ENCODE data around the gene SLC15A1. TPM values are rescaled to one million over a fixed set of nuclear protein-coding genes. Genes with fewer than 3 reads are reported as not detected.

SLC15A1 gene
- total and polyA plus RNA-seq, 12 donors: 0.01 TPM; not detected in 11

GRCh38 chr13:98693756-98694155 is 58.7 kb downstream of the SLC15A1 start:
- H3K4me1 ChIP-seq: no peaks in the 10 kb centered on the region
- 86 to 91% methylated on average over 1 of the region's 1 CpG for WGBS, 2 donors

GRCh38 chr13:98691360-98691759 is 61.1 kb downstream of the SLC15A1 start:
- no peaks in the 10 kb centered on the region for H3K9me3 ChIP-seq
- no peaks in the 10 kb centered on the region for H3K4me1 ChIP-seq
- H3K4me3 ChIP-seq: no peak overlapping the region
- no peaks in the 10 kb centered on the region for H3K36me3 ChIP-seq
- H3K27me3 ChIP-seq: peaks cover 0 to 6% (median 0%) of the 10 kb centered on the region in 7 donors
- ATAC-seq (no peak), DNase-seq (no peak)
- TF ChIP-seq CTCF (IDR thresholded peaks at IDR 0.05): no peak
- WGBS, 2 donors: 73 to 90% methylated on average over 4 of the region's 4 CpGs
- H3K27ac ChIP-seq: no peak overlapping the region
- intact Hi-C loops (cut with DNase I): no loop called here

More at GRCh38 chr13:98693756-98694155, 58.7 kb downstream of the SLC15A1 start:
- ATAC-seq (no peak), DNase-seq (no peak)
- intact Hi-C loops (cut with DNase I): no loop called here
- Histone ChIP-seq H3K9me3 (no peaks in the 10 kb centered on the region), H3K27ac (no peak overlapping the region), H3K4me3 (no peak overlapping the region), H3K27me3 (peaks cover 0 to 3% (median 0%) of the 10 kb centered on the region in 7 donors), H3K36me3 (no peaks in the 10 kb centered on the region)
- TF ChIP-seq CTCF (IDR thresholded peaks at IDR 0.05): no peak

GRCh38 chr13:98690348-98691022 is 62.0 kb downstream of the SLC15A1 start:
- no peak overlapping the region for H3K27ac ChIP-seq
- no peaks in the 10 kb centered on the region for H3K36me3 ChIP-seq
- WGBS, 2 donors: 81 to 83% methylated on average over 15 of the region's 15 CpGs
- H3K4me1 ChIP-seq: no peaks in the 10 kb centered on the region
- peaks cover 0 to 4% (median 0%) of the 10 kb centered on the region in 7 donors for H3K27me3 ChIP-seq
- H3K9me3 ChIP-seq: no peaks in the 10 kb centered on the region
- intact Hi-C loops (cut with DNase I): no loop called here
- DNase-seq: no peak
- no peak overlapping the region for H3K4me3 ChIP-seq
- no peak for ATAC-seq
- TF ChIP-seq CTCF (IDR thresholded peaks at IDR 0.05): no peak

- H3K27me3 ChIP-seq: peaks cover 0 to 4% (median 0%) of the 10 kb centered on the region in 7 donors
- 90 to 96% methylated on average over 6 of the region's 6 CpGs for WGBS, 2 donors
- no peak for ATAC-seq
- TF ChIP-seq CTCF (IDR thresholded peaks at IDR 0.05): no peak
- no peak for DNase-seq
- H3K4me3 ChIP-seq: no peak overlapping the region
- H3K4me1 ChIP-seq: no peaks in the 10 kb centered on the region
- intact Hi-C loops (cut with DNase I): no loop called here
- no peak overlapping the region for H3K27ac ChIP-seq
- H3K9me3 ChIP-seq: no peaks in the 10 kb centered on the region
- no peaks in the 10 kb centered on the region for H3K36me3 ChIP-seq
These were observed 63.0 kb downstream of the SLC15A1 start for GRCh38 chr13:98689347-98689968.
